MG63 (cell line): ENCODE results near the gene DRG1. TPM values are rescaled to one million over a fixed set of nuclear protein-coding genes. Genes with fewer than 3 reads are reported as not detected.
"Not testable (repeated sequence)": the region's sequence is repeated elsewhere in the genome, so short reads cannot be mapped to it uniquely, and the experiment has no call there.

Experiments
- DNase-seq: peaks from one replicate; pipeline ENCODE4 v3.0.0-alpha.2; 2020
- H3K27me3 ChIP-seq: fragments of 250-450 bp; sonication (Bioruptor Pico); 2 replicates; pipeline ENCODE4 v1.5.1; 2020; ENCODE audit warnings: mild to moderate bottlenecking, moderate library complexity
- H3K36me3 ChIP-seq: fragments of 250-450 bp; sonication (Bioruptor Pico); 2 replicates; pipeline ENCODE4 v1.5.1; 2020; ENCODE audit warnings: mild to moderate bottlenecking, moderate library complexity
- H3K4me3 ChIP-seq: fragments of 250-450 bp; sonication (Bioruptor Pico); 2 replicates; pipeline ENCODE4 v1.5.1; 2020; ENCODE audit warnings: mild to moderate bottlenecking, moderate library complexity
- H3K9me3 ChIP-seq: fragments of 250-450 bp; sonication (Bioruptor Pico); 2 replicates; pipeline ENCODE4 v1.5.1; 2020; ENCODE audit warnings: mild to moderate bottlenecking, moderate library complexity
- total RNA-seq: library from RNA; depleted of rRNA; stranded (reverse); fragments of >200 nt; shearing (Covaris generic); gene quantifications from 2 replicates; pipeline ENCODE4 v1.2.3, GENCODE V29; 2014; ENCODE audit warnings: low replicate concordance; rRNA removed

The DRG1 gene, protein sequence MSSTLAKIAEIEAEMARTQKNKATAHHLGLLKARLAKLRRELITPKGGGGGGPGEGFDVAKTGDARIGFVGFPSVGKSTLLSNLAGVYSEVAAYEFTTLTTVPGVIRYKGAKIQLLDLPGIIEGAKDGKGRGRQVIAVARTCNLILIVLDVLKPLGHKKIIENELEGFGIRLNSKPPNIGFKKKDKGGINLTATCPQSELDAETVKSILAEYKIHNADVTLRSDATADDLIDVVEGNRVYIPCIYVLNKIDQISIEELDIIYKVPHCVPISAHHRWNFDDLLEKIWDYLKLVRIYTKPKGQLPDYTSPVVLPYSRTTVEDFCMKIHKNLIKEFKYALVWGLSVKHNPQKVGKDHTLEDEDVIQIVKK
- 51.7 and 83.5 TPM in 2 replicates for total RNA-seq

GRCh38 chr22:31399211-31400022 lies at the start of gene DRG1:
DRG1 (plus strand) TSS chr22:31399604; CDS start chr22:31399684, 80 bp downstream.
- peaks cover 28% of the 10 kb centered on the region for H3K36me3 ChIP-seq
- peak within 1 kb of the TSS; percentile 84 for H3K4me3 ChIP-seq
- no peaks in the 10 kb centered on the region for H3K27me3 ChIP-seq
- DNase-seq = peak; percentile 97
- no peaks in the 10 kb centered on the region for H3K9me3 ChIP-seq

DNA sequence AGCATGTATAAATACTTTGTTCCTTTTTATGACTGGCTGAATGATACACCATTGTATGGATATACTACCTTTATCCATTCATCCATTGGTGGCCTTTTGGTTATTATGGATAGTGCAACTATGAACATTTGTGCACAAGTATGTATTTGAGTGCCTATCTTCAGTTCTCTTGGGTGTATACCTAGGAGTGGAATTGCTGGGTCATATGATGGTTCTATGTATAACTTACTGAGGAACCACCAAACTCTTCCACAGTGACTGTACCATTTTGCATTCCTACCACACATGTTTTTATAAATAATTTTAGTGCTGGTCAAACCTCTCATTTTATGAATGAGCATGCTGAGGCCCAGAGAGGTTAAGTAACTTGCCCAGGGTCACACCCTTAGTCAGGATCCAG lies 49.4 kb upstream of the DRG1 start:
- no peak for DNase-seq
- H3K9me3 ChIP-seq = no peaks in the 10 kb centered on the region
- no peaks in the 10 kb centered on the region for H3K27me3 ChIP-seq
- no peak overlapping the region for H3K4me3 ChIP-seq
- peaks cover under 1% of the 10 kb centered on the region for H3K36me3 ChIP-seq

- Histone ChIP-seq H3K4me3 (no peak overlapping the region), H3K36me3 (no peaks in the 10 kb centered on the region; the same call in 1 of the 2 replicates), H3K27me3 (no peaks in the 10 kb centered on the region), H3K9me3 (no peaks in the 10 kb centered on the region)
- no peak for DNase-seq
Observed at GRCh38 chr22:31350410-31350863, 49.0 kb upstream of the DRG1 start.

GRCh38 chr22:31354515-31354914 lies 44.9 kb upstream of the DRG1 start:
- no peak overlapping the region for H3K4me3 ChIP-seq
- H3K9me3 ChIP-seq = no peaks in the 10 kb centered on the region
- H3K36me3 ChIP-seq = no peaks in the 10 kb centered on the region
- peak; percentile 10 for DNase-seq
- no peaks in the 10 kb centered on the region for H3K27me3 ChIP-seq

DNA sequence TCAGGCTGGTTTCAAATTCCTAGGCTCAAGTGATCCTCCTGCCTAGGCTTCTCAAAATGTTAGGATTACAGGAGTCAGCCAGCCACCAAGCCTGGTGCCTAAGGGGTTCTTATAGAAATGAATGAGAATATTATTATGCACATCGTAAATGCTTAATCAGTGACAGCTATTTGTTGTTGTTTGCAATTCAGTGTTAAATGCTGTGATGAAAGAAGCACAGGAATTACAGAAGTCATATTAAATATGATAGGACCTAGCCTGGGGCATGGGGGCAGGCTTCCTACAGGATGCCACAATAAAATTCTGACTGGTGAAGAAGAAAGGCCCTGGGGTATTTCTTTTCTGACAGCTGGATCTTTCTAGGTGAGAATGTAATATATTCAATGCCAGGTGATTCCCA lies 39.4 kb upstream of the DRG1 start:
- Histone ChIP-seq H3K36me3 (no peaks in the 10 kb centered on the region), H3K27me3 (no peaks in the 10 kb centered on the region), H3K9me3 (no peaks in the 10 kb centered on the region), H3K4me3 (no peak overlapping the region)
- no peak for DNase-seq

- Histone ChIP-seq H3K4me3 (no peak overlapping the region), H3K9me3 (no peaks in the 10 kb centered on the region), H3K36me3 (no peaks in the 10 kb centered on the region), H3K27me3 (no peaks in the 10 kb centered on the region)
- DNase-seq = no peak
Observed at GRCh38 chr22:31361743-31362142, 37.7 kb upstream of the DRG1 start.

DNA sequence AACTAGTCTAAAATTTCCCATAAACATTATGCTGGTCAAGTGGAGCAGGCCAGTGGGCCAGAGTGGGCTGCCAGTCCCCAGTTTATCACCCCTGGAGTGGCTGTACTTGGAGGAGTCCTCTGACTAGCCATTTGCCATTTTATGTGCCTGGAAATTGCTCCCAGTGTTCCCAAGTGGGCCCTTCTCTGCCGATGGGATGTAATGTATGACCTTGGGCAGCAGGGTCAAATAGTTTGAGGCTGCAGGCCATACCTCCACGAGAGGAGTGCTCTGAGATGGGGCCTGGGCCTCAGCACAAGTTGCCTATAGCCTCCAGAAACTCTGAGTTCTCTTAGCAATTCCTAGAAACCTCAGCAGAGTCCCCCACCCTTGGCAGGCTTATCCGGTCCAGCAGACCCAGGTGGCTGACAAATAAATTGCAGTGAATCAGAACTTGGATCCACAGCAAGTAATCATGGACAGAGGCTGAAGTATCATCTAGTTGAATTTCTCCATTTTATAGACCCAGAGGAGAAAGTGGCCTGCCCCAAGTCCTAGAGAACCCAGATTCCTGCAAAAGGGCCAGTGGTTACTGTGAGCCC lies 35.4 kb upstream of the DRG1 start:
- peak; percentile 7 for DNase-seq
- Histone ChIP-seq H3K9me3 (no peaks in the 10 kb centered on the region), H3K4me3 (no peak overlapping the region), H3K27me3 (no peaks in the 10 kb centered on the region), H3K36me3 (no peaks in the 10 kb centered on the region)

GRCh38 chr22:31367426-31367825 lies 32.0 kb upstream of the DRG1 start:
- H3K9me3 ChIP-seq = no peaks in the 10 kb centered on the region
- no peaks in the 10 kb centered on the region for H3K36me3 ChIP-seq
- no peak overlapping the region for H3K4me3 ChIP-seq
- DNase-seq = no peak
- no peaks in the 10 kb centered on the region for H3K27me3 ChIP-seq

DNA sequence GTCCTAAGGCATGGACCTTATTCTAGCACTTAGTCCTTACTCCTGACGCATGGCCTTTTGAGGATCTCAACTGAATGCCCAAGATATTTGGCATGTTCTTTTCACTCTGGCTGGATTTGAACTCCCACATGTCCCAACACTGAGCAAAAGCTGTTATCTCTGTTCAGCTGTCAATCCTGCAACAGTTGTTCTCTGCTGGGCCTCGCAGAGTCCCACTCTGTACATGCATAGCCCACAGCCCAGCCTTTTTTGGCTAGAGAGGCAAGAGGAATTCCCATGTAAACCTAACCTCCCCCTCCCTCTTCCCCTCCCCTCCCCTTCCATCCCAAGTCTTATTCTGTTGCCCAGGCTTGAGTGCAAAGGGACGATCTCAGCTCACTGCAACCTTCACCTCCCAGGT lies 21.8 kb upstream of the DRG1 start:
- no peak for DNase-seq
- Histone ChIP-seq H3K36me3 (no peaks in the 10 kb centered on the region), H3K9me3 (no peaks in the 10 kb centered on the region), H3K4me3 (no peak overlapping the region), H3K27me3 (no peaks in the 10 kb centered on the region)

GRCh38 chr22:31378123-31378522 lies 21.3 kb upstream of the DRG1 start:
- no peaks in the 10 kb centered on the region for H3K27me3 ChIP-seq
- no peaks in the 10 kb centered on the region for H3K36me3 ChIP-seq
- H3K9me3 ChIP-seq = no peaks in the 10 kb centered on the region
- DNase-seq = no peak
- H3K4me3 ChIP-seq = no peak overlapping the region

- H3K4me3 ChIP-seq, H3K9me3 ChIP-seq, DNase-seq, H3K27me3 ChIP-seq, H3K36me3 ChIP-seq: not testable (repeated sequence)
Observed at GRCh38 chr22:31378651-31379050, 20.8 kb upstream of the DRG1 start.

DNA sequence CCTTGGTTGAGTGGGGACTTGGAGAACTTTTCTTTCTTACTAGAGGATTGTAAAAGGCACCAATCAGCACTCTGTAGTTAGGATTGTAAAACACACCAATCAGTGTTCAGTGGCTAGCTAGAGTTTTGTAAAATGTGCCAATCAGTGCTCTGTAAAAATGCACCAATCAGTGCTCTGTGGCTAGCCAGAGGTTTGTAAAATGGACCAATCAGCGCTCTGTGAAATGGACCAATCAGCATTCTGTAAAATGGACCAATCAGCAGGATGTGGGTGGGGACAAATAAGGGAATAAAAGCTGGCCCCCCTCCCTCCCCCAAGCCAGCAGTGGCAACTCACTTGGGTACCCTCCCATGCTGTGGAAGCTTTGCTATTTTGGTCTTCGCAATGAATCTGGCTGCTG lies 5.5 kb upstream of the DRG1 start:
- Histone ChIP-seq H3K4me3 (no peak overlapping the region), H3K27me3 (no peaks in the 10 kb centered on the region), H3K36me3 (no peaks in the 10 kb centered on the region), H3K9me3 (no peaks in the 10 kb centered on the region)
- DNase-seq = no peak

- Histone ChIP-seq H3K9me3 (no peaks in the 10 kb centered on the region), H3K36me3 (no peaks in the 10 kb centered on the region), H3K4me3 (no peak overlapping the region), H3K27me3 (no peaks in the 10 kb centered on the region)
- no peak for DNase-seq
Observed at GRCh38 chr22:31394326-31394725, 5.1 kb upstream of the DRG1 start.

DNA sequence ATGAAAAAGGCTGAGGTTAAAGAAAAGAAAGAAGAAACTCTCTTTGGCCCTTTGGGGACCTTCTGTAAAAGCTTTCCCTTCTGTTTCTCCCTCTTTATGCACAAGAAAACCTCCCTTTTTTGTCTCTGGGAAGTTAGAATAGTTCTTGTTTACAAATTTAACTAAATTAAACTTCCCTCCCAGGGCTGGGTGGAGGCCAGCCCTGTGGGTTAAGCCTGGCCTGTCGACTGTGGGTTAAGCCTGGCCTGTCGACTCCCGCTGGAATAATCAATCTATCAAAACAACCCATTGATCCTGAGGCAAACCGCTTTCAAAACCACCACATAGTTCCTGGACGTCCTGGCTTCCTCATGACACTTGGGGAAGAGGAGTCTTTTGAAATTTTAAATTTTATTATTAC lies 1.2 kb upstream of the DRG1 start:
- DNase-seq = no peak
- H3K27me3 ChIP-seq = no peaks in the 10 kb centered on the region
- H3K9me3 ChIP-seq = no peaks in the 10 kb centered on the region
- H3K4me3 ChIP-seq = peak overlapping the region; percentile 84
- H3K36me3 ChIP-seq = peaks cover 20% of the 10 kb centered on the region

DNA sequence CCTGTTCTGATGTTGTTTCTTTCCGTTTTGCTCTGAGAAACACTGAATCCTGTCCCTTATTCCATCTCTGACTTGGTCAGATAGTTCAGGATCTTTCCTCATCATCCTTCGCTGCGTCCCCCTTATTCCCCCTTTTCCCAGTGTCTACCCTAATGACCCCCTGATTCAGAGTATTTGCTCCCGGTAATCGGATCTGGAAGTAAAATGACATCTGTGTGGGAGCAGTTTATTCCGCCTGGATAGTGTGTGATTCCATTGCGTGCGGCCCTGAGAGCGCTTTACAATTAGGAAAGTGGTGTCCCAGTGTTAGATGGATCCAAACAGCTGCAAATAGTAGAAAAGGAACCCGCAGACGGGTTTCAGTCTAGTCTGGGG lies 606 bp downstream of the DRG1 start:
- Histone ChIP-seq H3K27me3 (no peaks in the 10 kb centered on the region), H3K36me3 (peaks cover 33% of the 10 kb centered on the region), H3K9me3 (no peaks in the 10 kb centered on the region), H3K4me3 (peak overlapping the region; percentile 84)
- DNase-seq = no peak

DNA sequence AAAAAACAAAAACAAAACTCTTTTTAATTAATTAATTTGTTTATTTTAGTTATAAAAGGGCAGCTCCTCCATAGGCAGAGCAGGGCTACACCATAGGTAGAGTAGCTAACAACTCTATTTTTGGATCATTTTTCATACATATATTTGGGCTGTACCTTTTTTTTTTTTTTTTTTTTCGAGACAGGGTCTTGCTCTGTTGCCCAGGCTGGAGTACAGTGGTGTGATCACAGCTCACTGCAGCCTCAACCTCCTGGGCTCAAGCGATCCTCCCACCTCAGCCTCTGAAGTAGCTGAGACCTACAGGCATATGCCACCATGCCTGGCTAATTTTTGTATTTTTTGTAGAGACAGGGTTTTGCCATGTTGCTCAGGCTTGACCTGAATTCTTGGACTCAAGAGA lies 2.9 kb downstream of the DRG1 start:
- peaks cover 54% of the 10 kb centered on the region for H3K36me3 ChIP-seq
- DNase-seq, H3K9me3 ChIP-seq, H3K27me3 ChIP-seq, H3K4me3 ChIP-seq: not testable (repeated sequence)

DNA sequence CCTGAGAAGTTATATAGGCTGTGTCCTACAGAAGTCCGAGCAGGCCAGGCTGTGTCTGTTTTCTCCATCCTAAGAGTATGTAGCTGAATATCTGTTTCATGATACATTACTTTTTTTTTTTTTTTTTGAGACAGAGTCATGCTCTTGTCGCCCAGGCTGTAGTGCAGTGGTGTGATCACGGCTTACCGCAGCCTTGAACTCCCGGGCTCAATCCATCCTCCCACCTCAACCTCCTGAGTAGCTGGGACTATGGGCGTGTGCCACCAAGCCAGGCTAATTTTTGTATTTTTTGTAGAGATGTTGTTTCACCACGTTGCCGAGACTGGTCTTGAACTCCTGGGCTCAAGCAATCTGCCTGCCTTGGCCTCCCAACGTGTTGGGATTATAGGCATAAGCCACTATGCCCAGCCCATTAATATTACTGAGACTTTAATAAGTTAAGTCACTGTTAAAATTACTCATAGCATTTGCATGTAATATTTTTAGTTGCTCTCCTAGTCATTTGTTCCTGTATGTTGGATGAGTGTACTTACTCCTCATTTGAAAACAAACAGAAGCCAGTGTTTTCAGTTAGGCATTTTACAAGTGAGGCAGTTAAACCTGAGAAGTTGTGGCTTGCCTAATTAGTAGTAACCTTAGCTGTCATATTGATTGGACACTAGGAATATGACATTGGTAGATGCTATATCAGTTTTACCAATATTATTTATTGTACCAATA lies 26.1 kb downstream of the DRG1 start:
- no peaks in the 10 kb centered on the region for H3K27me3 ChIP-seq
- no peak overlapping the region for H3K4me3 ChIP-seq
- DNase-seq = no peak
- H3K36me3 ChIP-seq = peaks cover 75% of the 10 kb centered on the region
- H3K9me3 ChIP-seq = no peaks in the 10 kb centered on the region
